T follicular helper cell (primary cell): ENCODE data around the gene SMAD2.
"Not testable (repeated sequence)": the region's sequence is repeated elsewhere in the genome, so short reads cannot be mapped to it uniquely, and the experiment has no call there.

Experiments
- DNase-seq: peaks from one replicate; pipeline ENCODE4 v3.0.0-alpha.2; 2020; ENCODE audit warnings: low read depth

Gene SMAD2

DNA sequence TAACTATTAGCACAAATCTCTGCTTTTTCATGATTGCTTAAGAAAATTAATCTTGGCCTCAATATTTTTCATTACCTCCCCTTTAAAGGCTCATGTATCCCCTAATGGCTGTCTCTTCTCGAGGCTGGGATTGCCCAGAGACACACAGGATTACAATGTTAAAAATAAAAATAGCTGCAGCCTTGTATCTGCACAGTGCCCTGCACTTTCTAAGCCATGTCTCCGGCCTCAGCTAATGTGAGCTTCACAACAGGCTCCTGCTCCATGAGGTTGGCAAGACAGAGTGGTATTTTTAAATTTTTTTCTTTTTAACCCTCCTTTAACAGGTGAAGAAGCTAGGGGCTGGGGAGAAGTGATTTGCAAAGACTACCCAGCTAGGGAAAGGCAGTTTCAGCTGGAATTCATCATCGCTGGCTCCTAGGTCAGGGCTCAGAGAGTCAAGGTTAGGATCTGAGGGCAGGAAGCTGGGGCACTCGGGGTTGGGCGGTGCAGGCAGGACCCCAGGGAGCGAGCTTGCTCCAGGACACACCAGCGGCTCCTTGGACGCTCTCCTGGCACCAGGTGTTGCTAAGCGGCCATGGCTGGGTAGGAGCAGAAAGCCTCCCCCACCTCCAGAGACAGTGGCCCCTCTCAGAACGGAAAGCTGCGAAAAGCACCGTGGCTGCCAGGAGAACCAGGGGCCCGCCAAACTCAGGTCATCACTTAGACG, 135.6 kb downstream of the SMAD2 start:
- no peak for DNase-seq

DNA sequence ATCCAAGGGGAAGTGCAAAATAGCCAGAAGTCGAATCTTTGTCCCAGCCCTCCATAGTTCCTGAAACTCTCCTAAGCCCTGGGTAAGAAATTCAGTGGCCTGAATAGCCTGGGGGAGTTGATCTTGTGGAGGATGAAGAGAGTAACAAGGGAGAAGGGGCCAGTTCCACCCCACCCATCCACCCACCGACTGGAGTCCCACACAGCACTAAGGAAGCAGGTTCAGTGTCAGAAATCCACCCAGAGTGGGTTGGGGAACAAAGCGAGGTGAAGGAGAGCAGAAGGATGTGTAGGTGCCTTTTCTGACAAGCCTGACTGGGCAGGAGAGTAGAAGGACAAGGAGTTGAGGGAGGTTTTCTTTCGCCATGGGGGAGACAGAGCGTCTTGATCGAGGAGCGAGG, 136.8 kb downstream of the SMAD2 start:
- no peak for DNase-seq

DNA sequence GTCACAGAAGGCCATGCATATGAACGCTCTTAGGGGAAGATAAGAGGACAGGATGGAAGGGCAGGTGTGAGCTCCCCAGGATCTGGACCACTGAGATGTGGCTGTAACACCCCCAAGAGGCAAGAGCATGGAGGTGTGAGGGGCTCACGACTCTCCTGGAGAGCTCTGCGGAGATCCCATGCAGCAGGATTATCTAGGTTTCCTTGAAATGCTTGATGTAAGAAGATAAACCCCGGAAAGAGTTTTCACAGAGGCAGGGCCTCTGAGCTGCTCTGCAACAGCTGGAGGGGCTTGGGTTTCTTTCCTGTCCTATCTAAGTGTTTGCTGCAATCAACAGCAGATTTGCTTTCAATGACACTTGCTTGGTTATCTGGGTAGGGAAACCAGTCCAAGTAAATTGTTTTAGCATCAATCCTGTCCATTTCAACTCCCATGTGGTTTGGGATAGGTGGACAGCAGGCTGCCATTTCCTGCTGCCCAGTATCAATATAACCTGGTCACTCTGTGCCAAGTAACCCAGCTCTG, 138.9 kb downstream of the SMAD2 start:
- no peak for DNase-seq

DNA sequence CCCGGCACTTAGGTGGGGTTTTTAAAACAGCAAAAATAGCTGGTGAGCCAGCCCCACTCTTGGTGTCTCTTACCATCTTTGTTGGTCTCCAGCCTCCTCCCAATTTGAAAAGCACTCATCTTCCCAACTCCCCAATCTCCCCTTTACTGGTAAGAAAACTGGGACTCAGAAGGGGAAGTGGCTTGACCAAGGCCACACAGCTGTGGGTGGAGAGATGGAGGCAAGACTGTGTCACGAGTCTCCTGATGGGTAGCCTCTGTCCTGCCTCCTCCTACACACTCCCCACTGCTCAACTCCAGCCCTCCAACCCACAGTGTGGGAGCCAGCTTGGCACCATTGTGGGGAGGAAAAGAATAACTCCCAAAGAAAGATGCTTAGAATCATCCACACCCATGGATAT, 140.4 kb downstream of the SMAD2 start:
- DNase-seq: no peak

DNA sequence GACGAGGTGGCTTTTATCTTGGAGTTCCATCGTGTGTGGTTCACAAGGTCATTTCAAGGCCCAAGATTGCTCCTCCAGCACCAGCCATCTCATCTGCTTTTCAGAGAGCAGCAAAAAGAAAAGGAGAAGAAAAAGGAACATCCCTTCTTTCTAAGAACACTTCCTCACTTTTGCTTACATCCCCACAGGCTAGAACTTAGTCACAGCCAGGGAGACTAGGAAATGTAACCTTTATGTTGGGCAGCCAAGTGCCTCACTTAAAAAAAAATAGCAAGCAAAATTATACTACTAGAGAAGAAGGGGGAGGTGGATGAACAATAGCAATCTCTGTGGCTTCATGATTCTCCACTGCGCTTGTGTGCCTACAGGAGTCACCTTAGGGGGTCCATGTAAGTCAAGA, 141.8 kb downstream of the SMAD2 start:
- DNase-seq: no peak

DNA sequence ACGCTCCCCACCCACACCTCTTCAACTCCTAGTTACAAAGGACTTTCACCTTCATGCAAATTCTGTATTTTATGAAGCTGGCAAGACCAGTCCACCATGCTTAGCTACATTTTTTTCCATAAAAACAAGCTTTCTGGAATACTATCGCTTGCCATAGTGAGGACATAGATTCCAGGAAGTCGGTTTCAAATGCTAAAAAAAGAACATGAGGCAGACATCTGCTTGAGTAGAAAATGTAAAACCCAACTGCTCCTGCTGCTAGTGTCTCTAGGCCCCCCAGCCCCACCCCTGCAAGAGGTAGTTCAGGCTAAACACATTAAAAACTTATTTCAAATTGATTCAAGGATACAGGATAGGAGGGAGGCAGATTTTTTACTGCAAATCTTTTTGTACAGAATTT, 148.9 kb downstream of the SMAD2 start:
- DNase-seq: no peak

DNA sequence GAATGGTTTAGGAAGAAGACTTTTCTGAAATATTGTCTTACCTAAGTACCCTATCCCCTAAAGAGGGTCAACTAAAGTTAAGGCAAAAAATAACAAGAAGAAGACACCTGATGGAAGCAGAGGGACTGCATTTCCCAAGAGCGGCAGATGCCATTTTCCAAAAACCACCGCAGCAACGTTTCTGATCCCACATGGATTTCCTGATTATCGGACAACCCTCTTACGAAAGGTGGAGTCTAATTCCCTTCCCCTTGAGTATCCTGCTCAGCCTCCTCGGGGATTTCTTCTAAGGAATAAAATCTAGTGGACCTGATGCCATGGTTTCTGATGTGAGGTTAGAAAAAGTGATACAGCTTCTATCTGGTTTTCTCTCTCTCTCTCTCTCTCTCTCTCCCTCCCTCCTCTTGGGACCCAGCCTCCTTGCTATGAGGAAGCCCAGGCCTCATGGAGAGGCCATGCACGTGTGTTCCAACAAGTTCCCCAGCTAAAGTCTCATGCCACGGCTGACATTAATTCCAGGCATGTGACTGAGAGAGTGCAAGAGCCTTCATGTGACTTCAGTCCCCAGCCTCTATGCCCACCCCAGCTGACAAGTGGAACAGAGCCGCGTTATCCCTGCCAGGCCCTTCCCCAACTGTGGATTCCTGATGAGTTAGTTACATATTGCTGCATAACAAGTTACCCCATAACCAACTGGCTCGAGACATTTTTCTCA, 150.3 kb downstream of the SMAD2 start:
- no peak for DNase-seq

DNA sequence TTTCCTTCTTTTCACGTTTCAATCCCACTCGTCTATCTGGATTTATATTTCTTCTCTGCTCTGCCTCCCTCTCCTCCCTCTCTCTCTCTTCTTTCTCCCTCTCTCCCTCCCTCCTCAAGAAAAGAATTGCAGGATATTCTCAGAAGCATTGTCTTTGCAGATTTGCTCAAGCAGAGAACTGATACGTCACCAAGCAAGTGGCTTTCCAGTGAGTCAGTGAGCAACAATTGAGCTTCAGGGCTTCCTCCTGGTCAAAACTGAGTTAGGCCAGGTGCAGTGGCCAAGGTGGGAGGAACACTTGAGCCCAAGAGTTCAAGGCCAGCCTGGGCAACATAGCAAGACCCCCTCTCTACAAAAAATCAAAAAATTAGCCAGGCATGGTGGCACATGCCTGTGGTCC, 151.1 kb downstream of the SMAD2 start:
- no peak for DNase-seq

DNA sequence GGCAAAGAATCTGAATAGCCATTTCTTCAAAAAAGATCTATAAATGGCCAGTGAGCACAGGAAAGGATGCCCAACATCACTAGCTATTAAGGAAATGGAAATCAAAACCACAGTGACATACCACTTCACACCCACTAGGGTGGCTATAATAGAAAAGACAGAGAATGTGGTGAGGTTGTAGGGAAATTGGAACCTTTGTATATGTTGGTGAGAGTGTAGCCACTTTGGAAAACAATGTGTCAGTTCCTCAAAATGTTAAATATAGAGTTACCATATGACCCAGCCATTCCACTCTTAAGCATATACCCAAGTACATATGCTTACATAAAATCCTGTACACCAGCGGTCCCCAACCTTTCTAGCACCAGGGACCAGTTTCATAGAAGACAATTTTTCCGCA, 152.8 kb downstream of the SMAD2 start:
- no peak for DNase-seq

DNA sequence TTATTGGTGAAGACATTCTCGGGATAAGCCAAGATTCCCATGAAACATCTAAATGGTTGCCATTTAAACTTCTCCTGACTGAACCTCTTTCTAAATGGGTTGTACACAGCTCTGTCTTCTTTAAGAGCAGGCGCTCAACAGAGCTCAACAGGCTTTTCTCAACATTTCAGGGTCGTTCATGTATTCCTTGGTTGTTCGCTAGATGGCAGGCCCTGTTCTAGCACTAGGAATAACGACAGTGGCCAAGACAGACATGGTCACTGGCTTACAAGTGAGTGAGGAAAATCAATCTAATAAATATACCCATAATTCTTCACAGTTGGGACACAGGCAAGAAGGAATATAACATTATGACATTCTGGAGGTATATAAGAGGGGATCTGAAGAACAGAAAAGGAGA, 154.5 kb downstream of the SMAD2 start:
- no peak for DNase-seq

DNA sequence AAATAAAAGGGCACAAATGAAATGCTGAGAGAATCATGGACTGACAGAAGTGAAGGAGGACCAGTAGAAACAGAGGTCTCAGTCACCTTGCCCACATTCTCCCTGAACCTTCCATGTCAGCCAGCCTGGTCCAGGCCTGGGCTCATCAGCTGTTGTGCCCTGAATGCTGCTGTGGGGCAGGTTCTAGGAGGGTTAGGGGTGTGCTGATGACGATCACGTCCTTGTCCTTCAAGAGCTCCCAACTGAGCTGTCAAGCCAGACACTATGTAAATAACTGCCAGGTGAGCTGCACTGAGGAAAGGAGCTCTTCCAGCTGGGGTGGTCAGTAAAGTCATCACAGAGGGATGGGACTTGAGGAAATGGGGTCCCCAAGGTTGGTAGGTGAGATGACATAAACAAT, 156.5 kb downstream of the SMAD2 start:
- no peak for DNase-seq

DNA sequence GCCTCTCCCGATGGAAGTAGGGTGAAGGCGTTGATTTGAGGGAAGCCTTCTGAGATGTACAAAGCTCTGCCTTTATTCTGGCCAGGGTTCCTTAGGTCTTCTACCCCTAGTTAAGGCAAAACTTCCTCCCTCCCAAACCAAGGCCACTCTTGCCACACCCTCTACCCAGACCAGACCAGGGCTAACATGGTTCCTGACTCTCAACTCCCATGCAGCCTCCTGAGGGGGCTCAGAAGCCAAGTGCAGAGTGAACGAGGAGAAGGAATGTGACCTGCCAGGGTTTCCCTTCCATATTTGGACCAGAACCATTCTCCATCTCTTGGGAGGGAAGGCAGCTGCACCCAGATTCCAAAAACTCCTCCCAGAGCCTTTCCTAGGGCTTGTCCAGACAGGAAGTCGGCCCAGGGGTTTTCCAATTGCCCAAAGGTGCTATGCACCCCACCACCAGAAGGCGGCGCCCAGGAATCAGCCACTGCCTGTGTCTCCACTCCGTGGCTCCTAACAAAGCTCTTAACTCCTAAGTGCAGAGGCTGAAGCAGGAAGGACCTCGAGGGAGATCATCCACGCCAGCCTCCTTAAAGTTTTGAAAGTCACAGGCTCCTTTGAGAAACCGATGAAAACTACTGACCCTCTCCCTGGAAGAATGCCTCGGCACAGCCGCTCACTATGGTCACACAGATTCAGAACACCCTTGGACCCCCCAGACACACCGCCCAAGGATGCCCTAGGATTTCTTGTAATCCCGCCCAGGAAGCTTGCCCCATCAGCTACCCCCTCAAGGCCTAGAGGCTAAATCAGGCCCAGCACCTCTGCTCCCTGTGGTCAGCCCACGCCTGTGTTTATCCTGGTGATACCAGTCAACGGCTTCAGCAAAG, 157.8 kb downstream of the SMAD2 start:
- DNase-seq: peak; percentile 21

DNA sequence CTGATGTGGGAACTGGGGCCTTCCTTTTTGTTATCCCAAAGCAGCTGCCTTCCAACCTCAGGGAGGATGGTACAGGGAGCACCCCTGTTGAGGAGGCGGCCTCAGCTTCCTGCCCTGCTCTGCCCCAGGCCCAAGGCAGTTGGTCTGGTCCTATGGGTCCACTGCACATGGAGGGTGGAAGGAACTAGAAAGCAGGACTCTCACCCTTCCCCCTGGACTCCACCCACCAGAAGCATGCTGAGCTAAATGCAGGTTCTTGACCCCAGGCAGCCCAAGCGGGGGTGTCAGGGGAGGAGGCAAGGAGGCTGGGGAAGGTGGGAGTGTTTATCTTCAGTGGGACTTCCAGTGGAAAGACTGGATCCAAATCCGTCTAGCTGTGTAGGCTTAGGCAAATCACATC, 158.5 kb downstream of the SMAD2 start:
- no peak for DNase-seq

DNA sequence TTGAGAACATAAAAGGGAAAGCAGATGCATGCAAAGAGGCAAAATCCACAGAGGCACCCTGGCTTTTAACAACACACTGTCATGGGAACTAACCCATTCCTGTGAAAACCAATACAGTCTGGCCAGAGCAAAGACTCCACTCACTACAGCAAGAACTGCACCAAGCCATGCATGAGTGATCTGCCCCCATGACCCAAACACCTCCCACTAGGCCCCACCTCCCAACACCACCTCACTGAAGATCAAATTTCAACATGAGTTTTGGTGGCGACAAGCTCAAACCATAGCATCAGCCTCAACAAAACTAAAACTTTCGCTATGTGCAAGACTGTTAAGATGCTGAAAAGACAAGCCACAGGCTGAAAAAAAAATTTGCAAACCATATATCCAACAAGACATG, 162.8 kb downstream of the SMAD2 start:
- no peak for DNase-seq

DNA sequence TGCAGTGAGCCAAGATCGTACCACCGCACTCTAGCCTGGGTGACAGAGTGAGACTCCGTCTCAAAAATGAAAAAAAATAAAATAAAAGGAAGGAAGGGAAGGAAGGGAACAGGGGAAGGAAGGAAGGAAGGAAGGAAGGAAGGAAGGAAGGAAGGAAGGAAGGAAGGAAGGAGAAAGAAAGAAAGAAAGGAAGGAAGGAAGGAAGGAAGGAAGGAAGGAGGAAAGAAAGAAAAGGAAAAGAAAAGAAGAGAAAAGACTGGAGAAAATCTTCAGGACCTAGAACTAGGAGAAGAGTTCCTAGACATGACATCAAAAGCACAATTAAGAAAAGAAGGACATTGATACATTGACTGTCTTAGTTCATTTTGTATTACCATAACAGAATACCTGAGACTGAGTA, 163.3 kb downstream of the SMAD2 start:
- DNase-seq: not testable (repeated sequence)
